Erythroblast (primary cell): ENCODE data around the gene MYO18B.

Source experiments
- GATA1 ChIP-seq: IDR thresholded peaks from 2 replicates; pipeline ENCODE4 v1.6.1; 2011; ENCODE audit warnings: low read depth, mild to moderate bottlenecking, control low read depth, low read length, moderate library complexity
- POLR2A ChIP-seq: IDR thresholded peaks from 2 replicates; pipeline ENCODE4 v1.6.1; 2011; ENCODE audit warnings: mild to moderate bottlenecking, low read length

DNA sequence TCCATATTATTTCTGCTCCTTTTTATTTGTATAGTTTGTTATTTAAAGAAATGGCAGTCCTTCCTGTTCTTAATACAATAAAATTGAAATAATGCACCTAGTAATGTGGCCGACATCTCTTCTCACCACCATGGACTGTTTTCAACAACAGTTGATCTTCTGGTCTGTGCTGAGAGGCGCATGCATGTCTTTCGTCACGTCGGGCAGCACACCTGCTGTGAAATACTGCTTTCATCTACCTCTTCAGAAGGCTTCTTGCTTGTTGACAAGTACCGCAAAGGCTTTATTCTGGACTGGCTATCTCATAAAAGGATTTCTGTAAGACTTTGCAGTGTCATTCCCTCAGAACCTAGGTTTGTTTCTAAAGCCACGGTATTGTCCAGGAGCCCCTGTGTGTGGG, 13.9 kb upstream of the MYO18B start:
- TF ChIP-seq POLR2A (no peak), GATA1 (no peak)
